HG03139 (cell line): ENCODE measurements around the gene IL1A.
"Not testable (repeated sequence)": the region's sequence is repeated elsewhere in the genome, so short reads cannot be mapped to it uniquely, and the experiment has no call there.

Experiments
- ATAC-seq: cut with Tn5 transposase; IDR thresholded peaks from one replicate; pipeline ENCODE4 v1.9.1; 2021; ENCODE audit not compliant: unreplicated experiment

Gene IL1A, protein sequence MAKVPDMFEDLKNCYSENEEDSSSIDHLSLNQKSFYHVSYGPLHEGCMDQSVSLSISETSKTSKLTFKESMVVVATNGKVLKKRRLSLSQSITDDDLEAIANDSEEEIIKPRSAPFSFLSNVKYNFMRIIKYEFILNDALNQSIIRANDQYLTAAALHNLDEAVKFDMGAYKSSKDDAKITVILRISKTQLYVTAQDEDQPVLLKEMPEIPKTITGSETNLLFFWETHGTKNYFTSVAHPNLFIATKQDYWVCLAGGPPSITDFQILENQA

DNA sequence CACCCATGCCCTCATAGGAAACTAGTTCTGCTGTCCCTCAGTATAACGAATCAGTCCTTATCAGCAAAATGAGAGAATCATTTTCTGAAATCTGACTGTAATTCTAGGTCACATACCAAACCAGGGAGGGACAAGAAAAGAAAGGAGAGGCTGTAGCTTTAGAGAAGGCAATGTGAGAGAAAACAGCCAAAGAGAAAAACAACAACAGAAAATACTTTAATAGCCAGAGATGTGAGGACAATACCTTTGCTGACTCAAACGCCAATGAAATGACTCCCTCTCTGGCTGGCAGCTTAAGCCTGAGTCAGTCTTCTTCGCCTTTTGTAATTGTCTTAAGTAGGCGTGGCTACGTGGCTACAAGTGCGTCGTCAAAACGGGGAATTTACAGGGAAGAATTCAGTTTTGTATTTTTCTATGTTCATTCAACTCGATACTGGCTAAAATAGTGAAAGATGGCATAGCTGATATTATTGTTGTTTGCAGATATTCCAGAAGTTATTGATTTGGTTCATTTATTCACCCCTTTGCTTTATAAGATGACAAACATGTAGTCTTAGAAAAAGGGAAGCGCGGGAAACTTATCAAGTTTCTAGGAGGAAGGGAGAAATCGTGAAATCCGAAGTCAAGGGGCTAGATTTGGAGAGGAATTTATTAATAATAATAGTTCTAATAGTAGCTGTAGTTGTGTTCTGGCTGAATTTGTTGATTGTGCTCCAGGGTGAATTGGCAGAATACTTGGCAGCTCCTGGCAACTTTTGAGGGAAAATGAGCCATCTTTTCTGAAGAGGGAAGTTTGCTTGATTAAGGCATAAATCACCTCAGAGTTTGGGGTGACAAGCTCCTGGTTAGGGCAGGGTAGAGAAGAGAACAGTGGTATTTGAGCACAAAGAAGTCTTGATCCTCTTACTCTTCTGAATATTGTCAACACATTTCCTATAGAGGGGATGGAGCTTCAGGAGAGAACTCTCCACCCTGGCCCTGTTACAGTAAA, at the start of gene IL1A:
Gene IL1A (minus strand): TSS at position 295 of the 991 bp plus-strand sequence. CDS start 723 bp downstream, outside the sequence.
- no peak for ATAC-seq

DNA sequence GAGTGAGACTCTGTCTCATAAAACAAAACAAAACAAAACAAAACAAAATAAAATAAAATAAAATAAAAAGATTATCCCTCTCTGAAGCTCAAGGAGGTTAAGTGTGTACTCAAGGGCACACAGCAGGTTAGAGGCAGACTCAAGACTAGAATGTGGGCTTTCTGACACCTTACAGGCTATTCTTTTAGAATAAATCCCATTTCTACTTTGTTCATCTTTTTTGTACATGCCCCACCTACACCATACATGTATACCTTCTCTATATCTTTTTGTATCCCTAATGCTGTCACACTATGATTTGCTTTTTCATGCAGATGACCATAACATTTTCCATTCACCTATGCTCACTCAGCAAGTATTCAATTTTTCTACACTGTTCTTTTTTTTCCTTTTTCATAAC, 49.7 kb upstream of the IL1A start:
- ATAC-seq = no peak

DNA sequence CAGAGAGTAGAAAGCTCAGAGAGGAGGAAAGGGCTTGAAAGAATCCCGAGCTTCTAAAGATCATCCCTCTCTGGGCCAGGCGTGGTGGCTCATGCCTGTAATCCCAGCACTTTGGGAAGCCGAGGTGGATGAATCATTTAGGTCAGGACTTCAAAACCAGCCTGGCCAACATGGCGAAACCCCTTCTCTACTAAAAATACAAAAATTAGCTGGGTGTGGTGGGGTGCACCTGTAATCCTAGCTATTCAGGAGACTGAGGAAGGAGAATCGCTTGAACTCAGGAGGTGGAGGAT, 49.3 kb upstream of the IL1A start:
- ATAC-seq = not testable (repeated sequence)

DNA sequence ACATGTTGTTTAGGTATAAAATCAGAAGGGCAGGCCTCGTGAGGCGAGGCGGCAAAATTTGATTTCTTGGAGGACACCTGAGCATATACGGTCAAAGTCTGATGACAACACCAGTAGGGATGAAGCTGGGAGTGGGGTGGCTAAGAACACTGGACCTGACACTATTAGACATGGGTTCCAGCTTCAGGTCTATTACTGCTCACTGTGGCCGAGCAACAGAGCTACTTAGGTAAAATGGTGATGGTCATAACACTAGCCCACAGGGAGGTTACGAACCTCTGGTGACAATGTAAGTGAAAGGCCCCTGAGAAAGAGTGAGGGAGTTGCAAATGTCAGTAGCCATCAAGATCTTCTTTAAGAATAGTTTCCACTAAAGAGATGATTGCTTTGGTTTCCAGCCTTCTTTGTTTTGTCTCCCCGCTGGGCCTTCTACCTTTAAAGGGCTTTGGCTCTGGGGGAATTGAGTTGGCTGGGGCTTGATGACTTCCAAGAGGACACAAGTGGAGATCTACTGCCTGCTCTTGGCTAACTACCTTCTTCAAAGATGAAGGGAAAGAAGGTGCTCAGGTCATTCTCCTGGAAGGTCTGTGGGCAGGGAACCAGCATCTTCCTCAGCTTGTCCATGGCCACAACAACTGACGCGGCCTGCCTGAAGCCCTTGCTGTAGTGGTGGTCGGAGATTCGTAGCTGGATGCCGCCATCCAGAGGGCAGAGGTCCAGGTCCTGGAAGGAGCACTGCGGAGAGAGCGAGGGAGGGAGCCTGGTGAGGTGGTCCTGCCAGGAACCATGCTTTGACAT, 48.7 kb upstream of the IL1A start:
- no peak for ATAC-seq

DNA sequence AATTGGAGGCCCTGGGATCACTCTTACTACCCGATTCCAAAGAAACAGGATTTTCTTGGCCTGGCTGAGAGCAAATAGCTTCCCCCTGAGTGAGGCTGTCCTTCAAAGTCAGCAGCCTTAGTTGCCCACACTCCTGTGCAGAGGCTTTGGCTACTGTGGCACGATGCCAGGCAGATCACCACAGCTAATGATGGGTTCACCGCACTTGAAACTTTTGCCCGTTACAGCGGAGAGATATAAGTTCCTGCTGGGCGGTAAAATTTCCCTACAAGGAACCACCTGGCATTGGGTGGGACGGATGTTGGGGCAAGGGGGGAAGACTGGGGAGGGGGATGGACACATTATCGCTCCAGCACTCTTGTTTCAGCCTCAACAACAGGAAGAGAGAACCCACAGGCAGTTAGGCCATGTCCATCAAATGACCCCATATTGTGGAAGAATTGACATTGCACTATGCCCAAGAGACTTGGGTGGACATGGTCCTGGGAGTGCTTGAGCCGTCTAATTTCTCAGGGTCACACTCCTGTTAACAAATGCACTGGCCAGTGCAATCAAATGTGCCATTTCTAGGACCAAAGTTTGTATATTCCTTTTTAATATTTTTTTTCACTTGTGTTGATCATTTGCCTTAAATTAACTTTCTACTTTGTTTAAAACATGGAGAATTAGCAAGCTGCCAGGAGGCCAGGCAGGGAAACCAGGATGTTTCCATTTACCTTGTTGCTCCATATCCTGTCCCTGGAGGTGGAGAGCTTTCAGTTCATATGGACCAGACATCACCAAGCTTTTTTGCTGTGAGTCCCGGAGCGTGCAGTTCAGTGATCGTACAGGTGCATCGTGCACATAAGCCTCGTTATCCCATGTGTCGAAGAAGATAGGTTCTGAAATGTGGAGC, 47.9 kb upstream of the IL1A start:
- ATAC-seq = no peak

DNA sequence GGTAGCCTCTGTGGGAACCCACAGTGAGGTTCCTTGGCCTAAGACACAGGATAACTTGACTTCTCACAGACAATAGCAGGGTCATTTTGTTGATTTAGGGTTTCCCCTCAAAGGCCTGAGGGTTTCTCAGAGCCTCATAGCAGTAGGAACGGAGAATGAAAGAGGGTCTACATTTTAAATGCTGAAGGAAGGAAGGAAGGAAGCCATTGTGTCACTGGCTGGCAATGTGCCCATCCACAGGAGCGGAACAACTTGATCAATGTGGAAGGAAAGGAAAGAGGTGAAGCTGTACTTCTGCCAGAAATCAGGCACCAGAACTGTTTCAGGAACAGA, 47.2 kb upstream of the IL1A start:
- ATAC-seq = no peak

DNA sequence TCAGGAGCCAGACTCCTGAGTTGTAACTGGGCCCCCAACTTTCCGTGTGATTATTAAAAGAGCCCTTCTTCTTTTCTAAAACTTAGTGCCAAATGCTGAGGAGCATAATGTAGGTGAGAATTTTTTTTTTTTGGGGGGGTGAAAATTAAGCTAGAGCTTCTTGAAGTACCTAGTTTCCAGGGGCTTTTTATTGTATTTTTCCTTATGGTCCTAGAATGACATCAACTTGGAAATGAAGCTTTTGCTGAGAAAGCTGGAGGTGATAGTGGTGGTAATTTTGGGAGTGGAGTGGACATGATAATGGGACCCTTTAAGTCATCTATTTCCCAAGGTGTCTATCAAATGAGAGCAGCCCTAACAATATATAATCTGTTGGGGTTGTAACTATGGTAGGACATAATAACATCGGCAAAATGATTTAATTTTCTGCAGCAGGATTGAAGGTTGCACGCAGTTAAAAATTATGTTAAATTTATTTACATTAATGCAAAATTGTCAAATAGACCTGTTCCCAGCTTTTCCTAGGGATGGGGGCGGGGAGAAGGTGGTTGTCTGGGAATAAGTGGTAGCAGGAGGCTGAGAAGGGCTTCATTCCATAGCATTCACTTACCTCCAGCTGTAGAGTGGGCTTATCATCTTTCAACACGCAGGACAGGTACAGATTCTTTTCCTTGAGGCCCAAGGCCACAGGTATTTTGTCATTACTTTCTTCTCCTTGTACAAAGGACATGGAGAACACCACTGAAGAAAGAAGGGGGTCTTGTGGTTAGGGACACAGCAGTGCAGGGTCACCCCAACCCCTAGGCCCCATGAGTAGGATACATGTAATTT, 46.6 kb upstream of the IL1A start:
- ATAC-seq = no peak

DNA sequence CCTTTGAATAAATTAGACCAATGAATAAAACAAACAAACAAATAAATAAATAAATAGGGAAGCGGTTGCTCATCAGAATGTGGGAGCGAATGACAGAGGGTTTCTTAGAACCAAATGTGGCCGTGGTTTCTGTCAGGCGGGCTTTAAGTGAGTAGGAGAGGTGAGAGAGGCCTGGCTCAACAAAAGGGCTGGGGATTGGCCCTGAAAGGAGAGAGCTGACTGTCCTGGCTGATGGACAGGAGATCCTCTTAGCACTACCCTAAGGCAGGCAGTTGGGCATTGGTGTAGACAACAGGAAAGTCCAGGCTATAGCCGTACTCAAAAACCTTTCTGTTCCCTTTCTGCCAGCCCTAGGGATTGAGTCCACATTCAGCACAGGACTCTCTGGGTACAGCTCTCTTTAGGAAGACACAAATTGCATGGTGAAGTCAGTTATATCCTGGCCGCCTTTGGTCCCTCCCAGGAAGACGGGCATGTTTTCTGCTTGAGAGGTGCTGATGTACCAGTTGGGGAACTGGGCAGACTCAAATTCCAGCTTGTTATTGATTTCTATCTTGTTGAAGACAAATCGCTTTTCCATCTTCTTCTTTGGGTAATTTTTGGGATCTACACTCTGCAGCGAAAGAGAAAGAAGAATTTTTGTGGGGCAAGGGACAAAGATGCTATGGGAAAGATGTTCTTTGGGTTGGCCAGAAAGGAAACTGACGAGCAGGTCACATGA, 45.8 kb upstream of the IL1A start:
- no peak for ATAC-seq

DNA sequence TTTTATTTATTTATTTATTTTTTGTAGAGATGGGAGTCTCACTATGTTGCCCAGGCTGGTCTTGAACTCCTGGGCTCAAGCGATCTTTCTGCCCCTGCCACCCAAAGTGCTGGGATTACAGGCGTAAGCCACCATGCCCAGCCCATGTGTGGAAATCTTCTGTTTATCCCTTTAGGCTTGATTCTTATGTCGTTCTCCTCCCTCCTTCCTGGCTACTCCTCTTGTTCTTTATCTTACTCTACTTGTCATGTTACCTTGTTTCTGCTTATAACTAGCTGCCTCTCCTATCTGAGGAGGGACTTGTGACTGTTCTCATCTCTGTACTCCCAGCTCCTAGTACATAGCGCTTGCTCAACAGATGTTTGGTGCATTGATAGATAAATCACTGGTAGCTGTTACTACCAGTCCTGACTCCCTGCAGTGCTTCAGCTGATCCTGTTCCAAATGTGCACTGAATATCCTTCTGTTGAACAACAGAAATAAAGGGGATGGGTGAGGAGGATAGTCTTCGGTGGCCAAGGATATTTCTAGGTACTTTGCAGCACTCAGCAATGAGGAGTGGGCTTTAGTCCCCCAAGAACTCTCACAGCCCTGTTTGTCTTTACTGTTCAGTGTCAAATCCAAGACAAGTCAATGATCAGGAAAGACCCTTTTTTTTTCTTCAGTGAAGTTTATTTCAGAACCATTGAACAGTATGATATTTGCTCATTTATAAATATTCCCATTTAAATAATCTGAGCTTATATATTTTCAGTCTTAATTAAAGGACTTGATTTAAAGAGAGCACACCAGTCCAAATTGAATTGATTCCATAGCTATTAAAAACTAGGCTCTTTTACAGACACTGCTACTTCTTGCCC, 45.0 kb upstream of the IL1A start:
- no peak for ATAC-seq

DNA sequence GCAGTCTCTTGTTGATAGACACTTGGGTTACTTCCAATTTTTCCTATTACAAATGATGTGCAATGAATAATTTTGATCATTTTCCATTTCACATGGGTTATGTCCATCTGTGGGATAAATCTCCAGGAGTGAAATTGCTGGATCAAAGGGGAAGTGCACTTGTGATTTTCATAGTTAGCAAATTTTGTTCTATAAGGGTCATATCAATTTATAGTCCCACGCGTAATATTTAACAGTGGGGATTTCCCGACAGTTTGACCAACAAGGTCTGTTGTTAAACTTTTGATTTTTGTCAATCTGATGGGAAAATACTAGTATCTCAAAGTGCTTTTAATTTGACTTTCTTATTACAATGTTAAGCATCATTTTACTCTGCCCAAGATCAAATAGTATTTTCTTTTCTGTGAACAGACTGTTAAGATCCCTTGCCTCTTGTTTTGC, 44.0 kb upstream of the IL1A start:
- ATAC-seq = no peak

DNA sequence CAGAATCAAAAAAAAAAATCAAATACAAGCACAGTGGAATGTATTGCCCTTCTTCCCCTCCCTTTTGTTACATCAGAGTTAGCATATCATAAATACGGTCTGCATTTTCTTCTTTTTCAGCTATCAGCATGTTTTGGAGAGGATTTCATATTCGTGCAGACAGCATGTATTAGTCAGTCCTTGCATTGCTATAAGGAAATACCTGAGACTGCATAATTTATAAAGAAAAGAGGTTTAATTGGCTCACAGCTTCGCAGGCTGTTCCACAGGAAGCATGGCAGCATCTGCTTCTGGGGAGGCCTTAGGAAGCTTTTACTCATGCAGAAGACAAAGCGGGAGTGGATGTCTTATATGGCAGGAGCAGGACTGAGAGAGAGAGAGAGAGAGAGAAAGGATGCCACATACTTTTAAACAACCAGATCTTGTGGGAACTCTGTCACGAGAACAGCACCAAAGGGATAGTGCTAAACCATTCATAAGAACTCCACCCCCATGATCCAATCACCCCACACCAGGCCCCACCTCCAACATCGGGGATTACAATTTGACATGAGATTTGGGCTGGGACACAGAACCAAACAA, 43.4 kb upstream of the IL1A start:
- no peak for ATAC-seq

DNA sequence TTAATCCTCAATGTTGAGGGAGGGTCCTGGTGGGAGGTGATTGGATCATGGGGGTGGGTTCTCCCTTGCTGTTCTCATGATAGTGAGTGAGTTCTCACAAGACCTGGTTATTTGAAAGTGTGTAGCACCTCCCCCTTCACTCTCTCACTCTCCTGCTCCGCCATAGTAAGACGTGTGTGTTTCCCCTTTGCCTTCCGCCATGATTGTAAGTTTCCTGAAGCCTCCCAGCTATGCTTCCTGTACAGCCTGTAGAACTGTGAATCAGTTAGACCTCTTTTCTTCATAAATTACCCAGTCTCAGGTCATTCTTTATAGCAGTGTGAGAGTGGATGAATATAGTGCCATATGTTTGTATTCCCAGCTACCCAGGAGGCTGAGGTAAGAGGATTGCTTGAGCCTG, 42.7 kb upstream of the IL1A start:
- no peak for ATAC-seq

DNA sequence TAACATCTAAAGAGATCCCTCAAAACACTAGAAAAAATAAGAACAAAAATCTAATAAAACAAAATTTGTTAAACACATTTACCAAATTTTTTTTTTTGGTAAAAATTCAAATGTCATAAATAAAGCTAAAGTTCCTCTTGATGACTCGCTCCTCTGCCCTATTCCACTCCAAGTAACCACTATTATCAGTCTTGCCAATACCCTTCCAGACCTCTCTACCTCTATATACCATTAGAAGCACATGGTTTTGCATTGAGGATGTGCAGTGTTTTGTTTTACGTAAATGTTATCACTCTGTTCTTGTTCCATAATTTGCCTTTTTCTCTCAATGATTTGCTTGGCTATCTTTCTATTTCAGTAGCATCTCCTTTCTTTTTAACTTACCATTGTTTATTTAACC, 41.4 kb upstream of the IL1A start:
- no peak for ATAC-seq

DNA sequence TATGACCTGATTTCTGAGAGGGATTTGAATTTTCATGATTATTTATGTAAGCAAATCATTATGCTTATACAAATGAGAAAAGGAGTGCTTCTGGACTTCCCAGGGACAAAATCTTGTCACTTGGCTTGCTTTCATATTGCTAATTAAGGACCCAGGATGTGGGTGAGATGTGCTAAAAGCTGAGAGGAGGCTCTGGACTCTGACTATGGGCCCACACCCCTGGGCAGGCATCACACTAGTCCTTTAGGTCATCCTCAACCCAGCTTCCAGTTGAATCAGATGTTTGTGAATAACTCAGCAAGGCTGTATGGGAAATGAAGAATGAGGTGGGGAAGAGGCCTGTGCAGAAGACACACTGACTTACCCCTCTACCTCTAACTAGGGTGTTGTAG, 40.4 kb upstream of the IL1A start:
- no peak for ATAC-seq

DNA sequence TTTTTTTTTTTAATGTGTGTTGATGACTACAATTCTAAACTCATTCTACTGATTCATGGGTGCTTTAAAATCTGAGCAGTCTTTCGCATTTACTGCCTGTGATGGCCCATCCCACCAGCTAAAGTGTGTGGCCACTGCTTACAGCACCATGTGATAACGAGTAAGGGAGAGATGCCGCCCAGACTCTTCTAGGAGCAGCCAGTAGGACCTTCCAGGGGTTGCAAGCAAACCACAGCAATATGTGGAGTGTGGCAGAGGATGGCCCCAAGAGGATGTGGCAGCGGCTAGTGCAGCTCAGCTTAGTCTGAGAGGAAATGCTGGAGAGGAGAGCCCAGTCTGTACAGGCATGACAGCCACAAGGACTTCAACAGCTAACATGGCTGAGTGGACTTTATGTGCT, 37.4 kb upstream of the IL1A start:
- no peak for ATAC-seq

DNA sequence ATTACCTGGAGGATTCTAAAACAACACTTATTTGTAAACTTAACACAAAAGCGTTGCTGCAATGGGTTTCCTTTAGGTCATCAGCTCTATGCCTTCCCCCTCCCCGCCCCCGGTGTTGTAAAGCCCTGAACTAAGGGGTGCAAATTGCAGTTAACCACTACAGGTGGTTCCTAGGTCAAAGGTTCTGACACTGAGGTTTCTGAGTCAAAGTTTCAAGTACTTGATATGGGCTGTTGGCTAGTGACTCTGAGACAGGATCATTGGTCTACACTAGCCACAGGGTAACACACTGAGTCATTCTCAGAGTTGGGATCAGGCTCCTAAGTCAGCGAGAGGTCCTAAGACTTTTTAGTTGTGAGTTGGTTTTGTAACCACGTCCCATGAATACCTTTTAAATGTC, 36.8 kb upstream of the IL1A start:
- ATAC-seq = peak; percentile 77

DNA sequence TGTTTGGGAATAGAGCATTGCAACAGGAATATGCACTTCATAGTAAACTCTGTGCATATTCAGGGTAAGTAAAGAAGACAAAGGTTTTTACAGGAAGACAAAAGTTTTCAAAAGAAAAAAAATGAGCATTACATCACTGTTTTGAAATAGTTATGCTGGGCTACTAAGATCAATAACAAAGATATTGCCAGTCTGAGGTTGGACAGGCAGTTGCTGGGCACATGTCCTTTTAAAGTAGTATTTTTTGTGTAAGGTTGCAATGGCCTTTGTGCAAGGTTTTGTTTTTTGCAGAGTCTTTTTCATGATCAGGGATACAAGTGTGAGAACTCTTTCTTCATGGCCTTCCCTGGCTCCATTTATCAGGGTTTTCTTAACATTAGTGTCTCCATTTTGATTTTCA, 36.0 kb upstream of the IL1A start:
- ATAC-seq = no peak

DNA sequence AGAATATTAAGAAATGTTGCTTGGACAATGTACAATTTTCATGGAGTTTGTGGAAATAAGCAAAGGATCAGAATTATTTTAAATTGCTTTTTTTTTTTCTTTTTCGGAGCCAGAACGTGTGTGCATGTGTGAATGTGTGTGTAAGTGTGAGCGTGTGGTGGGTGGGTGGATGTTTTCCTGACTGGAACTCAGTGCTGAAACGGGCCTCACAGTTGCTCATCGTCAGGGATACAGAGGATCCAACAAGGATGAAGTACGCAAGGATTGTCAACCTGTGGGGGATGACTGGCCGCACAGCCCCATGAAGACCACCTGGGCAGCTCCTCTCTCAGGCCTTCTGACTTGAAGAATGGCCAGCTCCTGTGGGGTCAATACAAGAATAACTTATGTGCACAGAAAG, 34.8 kb upstream of the IL1A start:
- ATAC-seq = no peak
